MM.1S (cell line): ENCODE results near the gene TSPEAR.

Experiments
- CTCF ChIP-seq: fragments of 300-600 bp; sonication (generic); IDR thresholded peaks from 2 replicates; pipeline ENCODE4 v1.5.1; 2016; ENCODE audit warnings: antibody characterized with exemption, low read length, mixed read lengths
- EZH2 ChIP-seq: fragments of 300-600 bp; sonication (generic); optimal IDR thresholded peaks from 2 replicates; pipeline ENCODE3; 2017; ENCODE audit warnings: low read depth, mild to moderate bottlenecking, antibody characterized with exemption, low read length, mixed read lengths

- TF ChIP-seq CTCF (no peak), EZH2 (no peak)
Measured at GRCh38 chr21:44492567-44493385, 218.6 kb downstream of the TSPEAR start.
